ENCODE results near the gene MYLIP.

The MYLIP gene

GRCh38 chr6:16128759-16129622 lies at the start of gene MYLIP:
MYLIP (plus strand) TSS chr6:16129086; CDS start chr6:16129323, 237 bp downstream.
- DNase-seq (ENCODE audit: low read depth in 2 of 3, low spot score in 1 of 3): peak; percentile 93 to 97 (median 96)

- DNase-seq (ENCODE audit: low read depth in 2 of 3, low spot score in 1 of 3): no peak
Observed at GRCh38 chr6:16079354-16079753, 49.5 kb upstream of the MYLIP start.

GRCh38 chr6:16080204-16080603 lies 48.7 kb upstream of the MYLIP start:
- DNase-seq (ENCODE audit: low read depth in 2 of 3, low spot score in 1 of 3): no peak

GRCh38 chr6:16081326-16081725 lies 47.6 kb upstream of the MYLIP start:
- no peak for DNase-seq (ENCODE audit: low read depth in 2 of 3, low spot score in 1 of 3)

DNA sequence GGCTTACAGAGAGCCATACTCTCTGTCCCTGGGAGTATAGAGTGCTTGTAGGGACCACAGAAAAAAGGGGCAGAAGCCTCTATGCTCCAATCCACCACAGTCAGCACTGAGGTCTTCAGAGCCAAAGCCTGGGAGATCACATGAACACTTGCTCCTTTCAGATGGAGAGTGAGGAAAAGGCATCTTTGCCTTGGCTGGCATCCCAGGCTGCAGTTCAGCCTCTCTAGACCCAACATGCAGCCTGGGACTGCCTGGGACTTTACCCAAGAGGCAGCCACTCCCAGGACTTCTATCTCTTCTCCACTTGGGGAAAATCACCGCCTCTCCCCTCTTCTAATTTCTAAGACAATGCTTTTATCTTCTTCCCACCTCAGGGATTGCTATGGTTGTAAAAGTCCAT lies 46.5 kb upstream of the MYLIP start:
- DNase-seq (ENCODE audit: low read depth in 2 of 3, low spot score in 1 of 3): no peak

DNA sequence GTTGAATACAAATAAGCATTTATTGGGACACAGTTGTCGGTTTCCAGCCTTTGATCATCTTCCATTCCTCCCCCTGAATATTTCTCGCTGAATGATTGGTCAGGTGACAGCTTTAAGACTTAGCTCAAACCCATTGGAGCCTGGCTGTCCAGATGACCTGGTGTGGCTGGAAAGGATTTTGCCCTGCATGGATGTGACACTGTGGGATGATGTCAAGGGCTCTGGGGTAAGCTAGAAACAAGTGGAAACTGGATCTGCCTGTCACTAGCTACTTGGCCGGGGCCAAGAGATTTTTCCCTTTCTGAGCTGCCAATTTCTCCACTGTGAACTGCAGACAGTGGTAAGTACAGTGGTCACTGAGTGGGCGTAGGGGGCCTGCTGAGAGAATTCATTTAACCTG lies 41.9 kb upstream of the MYLIP start:
- DNase-seq (ENCODE audit: low read depth in 2 of 3, low spot score in 1 of 3): no peak

GRCh38 chr6:16087386-16087785 lies 41.5 kb upstream of the MYLIP start:
- DNase-seq (ENCODE audit: low read depth in 2 of 3, low spot score in 1 of 3): no peak

GRCh38 chr6:16088409-16088808 lies 40.5 kb upstream of the MYLIP start:
- no peak for DNase-seq (ENCODE audit: low read depth in 2 of 3, low spot score in 1 of 3)

- DNase-seq (ENCODE audit: low read depth in 2 of 3, low spot score in 1 of 3): no peak
Observed at GRCh38 chr6:16089232-16090062, 39.4 kb upstream of the MYLIP start.

- DNase-seq (ENCODE audit: low read depth in 2 of 3, low spot score in 1 of 3): no peak
Observed at GRCh38 chr6:16090452-16090851, 38.4 kb upstream of the MYLIP start.

DNA sequence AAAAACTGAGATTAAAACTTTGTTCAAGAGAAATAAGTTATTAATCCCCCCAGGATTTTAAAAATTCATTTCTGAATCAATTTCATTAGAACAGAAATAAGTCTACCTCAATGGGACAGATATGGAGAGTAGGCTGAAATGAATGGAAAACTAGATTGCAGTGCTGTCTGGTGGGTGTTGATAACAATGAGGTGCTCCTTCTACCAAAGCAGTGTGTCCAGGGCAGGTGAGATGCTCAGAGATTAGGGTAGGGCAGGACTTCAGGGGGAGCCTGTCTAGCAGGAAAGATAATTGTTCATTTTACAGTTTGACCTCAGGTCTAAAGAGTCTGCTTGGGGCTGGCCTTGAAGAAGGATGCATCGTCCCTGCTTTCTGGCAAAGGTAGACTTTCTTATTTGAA lies 38.0 kb upstream of the MYLIP start:
- DNase-seq (ENCODE audit: low read depth in 2 of 3, low spot score in 1 of 3): no peak

DNA sequence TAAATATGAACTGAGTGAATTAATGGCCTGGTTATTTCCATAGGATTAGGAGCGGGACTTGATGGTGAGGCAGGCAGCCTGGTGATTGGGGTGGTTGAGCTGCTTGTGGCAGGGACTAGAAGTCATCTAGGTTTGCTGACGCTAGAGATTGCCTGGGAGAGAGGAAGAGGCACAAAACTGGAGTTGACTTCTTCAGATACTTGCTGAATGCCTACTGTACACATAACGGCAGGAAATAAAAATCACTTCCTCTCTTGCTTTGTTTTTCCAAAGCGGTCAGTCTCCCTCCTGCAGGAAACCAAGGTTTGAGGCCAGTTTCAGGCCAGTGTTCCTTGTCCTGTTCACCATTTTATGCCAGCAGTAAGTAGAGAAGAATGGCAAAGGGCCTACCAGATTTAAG lies 36.7 kb upstream of the MYLIP start:
- DNase-seq (ENCODE audit: low read depth in 2 of 3, low spot score in 1 of 3): no peak

- DNase-seq (ENCODE audit: low read depth in 2 of 3, low spot score in 1 of 3): no peak
Observed at GRCh38 chr6:16092990-16093389, 35.9 kb upstream of the MYLIP start.

DNA sequence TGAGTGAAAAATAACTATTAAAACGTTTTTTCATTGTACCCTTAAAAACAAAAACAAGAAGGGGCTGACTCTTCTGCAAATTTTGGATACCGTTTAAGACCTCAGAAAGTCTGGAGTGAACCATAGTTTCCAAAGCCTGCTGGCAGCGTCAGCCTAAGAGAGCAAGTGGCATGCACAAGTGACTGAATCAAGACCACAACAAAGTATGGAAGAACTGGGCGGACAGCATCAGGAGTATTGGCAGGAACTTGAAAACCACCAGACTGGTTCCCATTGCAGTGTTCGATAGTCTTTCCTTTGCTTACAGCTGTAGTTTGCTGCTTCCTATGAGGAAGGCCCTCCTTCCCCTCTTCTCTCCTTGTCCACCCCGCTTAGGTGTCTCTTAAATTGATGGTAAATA lies 33.7 kb upstream of the MYLIP start:
- DNase-seq (ENCODE audit: low read depth in 2 of 3, low spot score in 1 of 3): no peak

GRCh38 chr6:16097382-16098171 lies 31.3 kb upstream of the MYLIP start:
- DNase-seq (ENCODE audit: low read depth in 2 of 3, low spot score in 1 of 3): no peak

GRCh38 chr6:16098211-16098610 lies 30.7 kb upstream of the MYLIP start:
- DNase-seq (ENCODE audit: low read depth in 2 of 3, low spot score in 1 of 3): no peak

DNA sequence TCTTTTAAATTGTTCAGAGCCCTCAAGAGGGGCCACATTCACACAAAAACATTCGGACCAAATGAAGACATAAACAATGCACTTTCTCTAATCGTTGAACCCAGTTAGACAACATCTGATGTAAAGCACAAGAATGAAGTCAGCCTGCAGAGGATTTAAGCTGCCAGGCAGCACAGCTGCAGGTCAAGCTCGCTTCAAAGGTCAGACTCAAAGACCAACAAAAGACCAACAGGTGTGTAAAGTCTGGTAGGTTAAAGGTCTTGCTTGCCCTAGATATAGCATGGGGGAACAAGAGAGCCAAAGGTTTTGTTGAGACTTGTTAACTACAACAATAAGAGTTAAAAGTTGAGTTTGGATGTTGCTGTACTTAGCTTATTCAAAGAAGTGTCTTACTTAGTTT lies 26.7 kb upstream of the MYLIP start:
- DNase-seq (ENCODE audit: low read depth in 2 of 3, low spot score in 1 of 3): no peak

GRCh38 chr6:16103722-16104121 lies 25.2 kb upstream of the MYLIP start:
- no peak for DNase-seq (ENCODE audit: low read depth in 2 of 3, low spot score in 1 of 3)

- no peak for DNase-seq (ENCODE audit: low read depth in 2 of 3, low spot score in 1 of 3)
Observed at GRCh38 chr6:16104624-16105433, 24.1 kb upstream of the MYLIP start.

GRCh38 chr6:16105854-16106253 lies 23.0 kb upstream of the MYLIP start:
- no peak for DNase-seq (ENCODE audit: low read depth in 2 of 3, low spot score in 1 of 3)
